K562 (cell line): Measurements from ENCODE around the gene GBX1. TPM values are rescaled to one million over a fixed set of nuclear protein-coding genes. Genes with fewer than 3 reads are reported as not detected.

Experiments
- ATF1 ChIP-seq, 2 experiments: fragments of 450-650 bp in 1 of 2; IDR thresholded peaks; 2 replicates each; pipeline ENCODE4 v1.6.1; 2016; ENCODE audit warnings: missing compliant biosample characterization in 1 of 2, missing genetic modification characterization in 1 of 2
- ATF7 ChIP-seq: fragments of 450-650 bp; IDR thresholded peaks from 2 replicates; pipeline ENCODE4 v1.7.1; 2014; ENCODE audit warnings: mild to moderate bottlenecking, moderate library complexity
- CBFA2T2 ChIP-seq: fragments of 450-650 bp; conservative IDR thresholded peaks from 2 replicates; pipeline ENCODE4 v1.6.1; 2017; ENCODE audit warnings: mild to moderate bottlenecking
- CREM ChIP-seq: IDR thresholded peaks from 2 replicates; pipeline ENCODE4 v1.6.1; 2014; ENCODE audit warnings: antibody characterized with exemption, low read depth
- FOXA3 ChIP-seq, 2 experiments: fragments of 450-650 bp in 1 of 2; sonication (generic) in 1 of 2; formaldehyde crosslinking; IDR thresholded peaks in 1 of 2; conservative IDR thresholded peaks in 1 of 2; 2 replicates each; pipeline versions ENCODE4 v1.4.0 to v1.8.0; 2020 to 2022; ENCODE audit warnings: mild to moderate bottlenecking in 2 of 2, missing genetic modification reagents in 1 of 2
- JUND ChIP-seq, 2 experiments: IDR thresholded peaks; 2 replicates in 1 of 2; 3 replicates in 1 of 2; pipeline ENCODE4 v1.6.1; 2011; ENCODE audit warnings: borderline replicate concordance in 2 of 2, low read depth in 2 of 2, low read length in 2 of 2, improper control_type of control experiment in 1 of 2, missing biosample characterization in 1 of 2, missing genetic modification characterization in 1 of 2, missing genetic modification reagents in 1 of 2
- KDM1A ChIP-seq, 2 experiments: fragments of 450-650 bp; IDR thresholded peaks; 2 replicates each; pipeline ENCODE4 v1.6.1; 2016; ENCODE audit warnings: mild to moderate bottlenecking in 2 of 2
- L3MBTL2 ChIP-seq: fragments of 450-650 bp; IDR thresholded peaks from 2 replicates; pipeline ENCODE4 v1.6.1; 2016; ENCODE audit warnings: mild to moderate bottlenecking, moderate library complexity
- LCOR ChIP-seq: sonication (generic); formaldehyde crosslinking; IDR thresholded peaks from 2 replicates; pipeline ENCODE4 v1.8.0; 2022; ENCODE audit warnings: mild to moderate bottlenecking, missing genetic modification reagents
- MTA1 ChIP-seq: fragments of 450-650 bp; IDR thresholded peaks from 2 replicates; pipeline ENCODE4 v1.6.1; 2017; ENCODE audit warnings: borderline replicate concordance
- MTA2 ChIP-seq: fragments of 450-650 bp; IDR thresholded peaks from 2 replicates; pipeline ENCODE4 v1.6.1; 2016; ENCODE audit warnings: low read depth
- NBN ChIP-seq: fragments of 450-650 bp; IDR thresholded peaks from 2 replicates; pipeline ENCODE4 v1.6.1; 2016; ENCODE audit warnings: low read depth, mild to moderate bottlenecking
- NFE2 ChIP-seq: IDR thresholded peaks from 2 replicates; pipeline ENCODE4 v1.6.1; 2014; ENCODE audit warnings: antibody characterized with exemption, low read depth
- NFIX ChIP-seq: fragments of 250-450 bp; sonication (Bioruptor Pico); IDR thresholded peaks from 2 replicates; pipeline ENCODE4 v1.4.0; 2020; ENCODE audit warnings: low read depth, mild to moderate bottlenecking, moderate library complexity
- PKNOX1 ChIP-seq: fragments of 450-650 bp; IDR thresholded peaks from 2 replicates; pipeline ENCODE4 v1.6.1; 2016
- POLR2AphosphoS5 ChIP-seq: IDR thresholded peaks from 2 replicates; pipeline ENCODE4 v1.6.1; 2011; ENCODE audit warnings: mild to moderate bottlenecking, low read depth, low read length, moderate library complexity; ENCODE audit not compliant: control insufficient read depth, insufficient read depth
- SMAD4 ChIP-seq: fragments of 250-450 bp; sonication (Bioruptor Pico); conservative IDR thresholded peaks from 2 replicates; pipeline ENCODE4 v1.8.0; 2021; ENCODE audit warnings: inconsistent platforms, mild to moderate bottlenecking, moderate library complexity
- SMARCA5 ChIP-seq: fragments of 450-650 bp; IDR thresholded peaks from 2 replicates; pipeline ENCODE4 v1.6.1; 2016
- TCF3 ChIP-seq: sonication (generic); formaldehyde crosslinking; IDR thresholded peaks from 2 replicates; pipeline ENCODE4 v1.4.0; 2020; ENCODE audit warnings: mild to moderate bottlenecking, missing genetic modification reagents
- TFAM ChIP-seq: fragments of 250-450 bp; sonication (Bioruptor Pico); conservative IDR thresholded peaks from 2 replicates; pipeline ENCODE4 v1.5.0; 2021; ENCODE audit warnings: mild to moderate bottlenecking, moderate library complexity
- ZNF436 ChIP-seq: fragments of 250-450, 450-650 bp; sonication (Bioruptor Pico); formaldehyde crosslinking; IDR thresholded peaks from 2 replicates; pipeline ENCODE4 v1.7.0; 2020; ENCODE audit warnings: mild to moderate bottlenecking
- ZNF551 ChIP-seq: fragments of 250-450 bp; sonication (Bioruptor Pico); IDR thresholded peaks from 2 replicates; pipeline ENCODE4 v1.5.0; 2021; ENCODE audit warnings: mild to moderate bottlenecking, moderate library complexity
- polyA plus RNA-seq, 8 experiments: library from polyadenylated mRNA; depleted of rRNA in 4 of 8; stranded (reverse) in 5 of 8; unstranded in 3 of 8; fragments of >200 nt; fragmentation: Nextera tagmentation in 2 of 8; fragmentation: Illumina TruSeq in 1 of 8; extraction: Ambion mirVana in 2 of 8; extraction: Trizol in 1 of 8; gene quantifications; 2 replicates each; pipeline versions ENCODE4 v1.2.1 to v1.2.3, GENCODE V29; 2011 to 2014; ENCODE audit warnings: inconsistent platforms in 1 of 8, missing spikeins in 1 of 8
- total RNA-seq, 7 experiments: library from RNA; depleted of rRNA in 6 of 7; stranded (reverse); fragments of >200 nt in 6 of 7; fragmentation: Illumina TruSeq in 2 of 7; extraction: Trizol in 2 of 7; gene quantifications; 2 replicates each; pipeline versions ENCODE4 v1.2.1 to v1.2.3, GENCODE V29; 2011 to 2021; ENCODE audit warnings: low replicate concordance in 1 of 7
- TF ChIP-seq, protein P1 (sequence below), 2 experiments: fragments of 200-800 bp in 1 of 2; sonication (Bioruptor generic) in 1 of 2; sonication (generic) in 1 of 2; formaldehyde crosslinking in 1 of 2; IDR thresholded peaks in 1 of 2; conservative IDR thresholded peaks in 1 of 2; 2 replicates each; pipeline versions ENCODE4 v1.5.0 to v1.6.1; 2016 to 2020; ENCODE audit warnings: missing compliant biosample characterization in 1 of 2, missing genetic modification characterization in 1 of 2, missing genetic modification reagents in 1 of 2
- TF ChIP-seq, protein P2 (sequence below), 2 experiments: fragments of 150-350 bp in 1 of 2; IDR thresholded peaks; 2 replicates each; pipeline ENCODE4 v1.6.1; 2012 to 2016; ENCODE audit warnings: low read depth in 2 of 2, low read length in 2 of 2, mild to moderate bottlenecking in 1 of 2, moderate library complexity in 1 of 2

The GBX1 gene
- total and polyA plus RNA-seq, 9 of the 15 experiments (the other 6 are each of a cell fraction or from before 2014, with no cell fraction given): not detected

DNA sequence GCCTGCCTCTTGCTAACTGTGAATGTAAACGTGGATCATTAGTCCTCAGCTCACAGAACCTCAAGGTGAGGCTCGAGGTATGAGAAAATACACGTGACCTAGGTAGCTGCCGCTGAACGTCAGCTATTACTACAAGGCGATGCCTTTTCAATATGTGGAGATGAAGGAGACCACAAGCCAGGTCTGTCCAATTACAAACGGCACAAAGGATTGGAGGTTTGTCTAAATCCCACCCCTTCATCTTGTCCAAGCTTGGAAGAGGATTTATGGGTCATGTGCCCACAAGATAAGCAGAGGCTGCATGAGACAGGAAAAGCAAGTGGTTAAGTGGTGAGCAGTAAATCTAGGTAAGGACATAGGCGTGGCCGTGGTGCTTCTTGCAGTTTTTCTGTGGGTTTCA, 39.4 kb upstream of the GBX1 start (continued):
- TF ChIP-seq TCF3 (CRISPR knock-in tag) (peak; percentile 86), NBN (peak; percentile 51; the same call in 1 of the 2 replicates), TFAM (no peak), CREM (peak; percentile 60), ATF1 (CRISPR knock-in tag; IDR thresholded peaks at IDR 0.05) (no peak), ATF1 (tag; IDR thresholded peaks at IDR 0.05) (no peak; the same call in 1 of the 2 replicates), JUND (IDR thresholded peaks at IDR 0.05; ENCODE audit: borderline replicate concordance, low read depth, low read length) (peak; percentile 55), JUND (tag; IDR thresholded peaks at IDR 0.05; ENCODE audit: borderline replicate concordance, low read depth, low read length) (no peak; the same call in 2 of the 3 replicates), L3MBTL2 (peak; percentile 74), POLR2AphosphoS5 (peak; percentile 72), ZNF551 (CRISPR knock-in tag) (no peak), CBFA2T2 (peak; percentile 80), PKNOX1 (peak; percentile 97), LCOR (peak; percentile 69; the same call in 1 of the 2 replicates), FOXA3 (CRISPR knock-in tag; conservative IDR thresholded peaks at IDR 0.05 in 1 of 2, IDR thresholded peaks at IDR 0.05 in 1 of 2) (no peak), NFIX (CRISPR knock-in tag) (no peak), ATF7 (peak; percentile 49), MTA2 (peak; percentile 62), SMAD4 (CRISPR knock-in tag) (0 out of 2 replicates have a peak, but pooled peaks have one; percentile 49), KDM1A (IDR thresholded peaks at IDR 0.05) (peak; percentile 97), ZNF436 (CRISPR knock-in tag) (no peak), MTA1 (peak; percentile 63; the same call in 1 of the 2 replicates), SMARCA5 (no peak), NFE2 (peak; percentile 70)
- TF ChIP-seq, protein P1, sequence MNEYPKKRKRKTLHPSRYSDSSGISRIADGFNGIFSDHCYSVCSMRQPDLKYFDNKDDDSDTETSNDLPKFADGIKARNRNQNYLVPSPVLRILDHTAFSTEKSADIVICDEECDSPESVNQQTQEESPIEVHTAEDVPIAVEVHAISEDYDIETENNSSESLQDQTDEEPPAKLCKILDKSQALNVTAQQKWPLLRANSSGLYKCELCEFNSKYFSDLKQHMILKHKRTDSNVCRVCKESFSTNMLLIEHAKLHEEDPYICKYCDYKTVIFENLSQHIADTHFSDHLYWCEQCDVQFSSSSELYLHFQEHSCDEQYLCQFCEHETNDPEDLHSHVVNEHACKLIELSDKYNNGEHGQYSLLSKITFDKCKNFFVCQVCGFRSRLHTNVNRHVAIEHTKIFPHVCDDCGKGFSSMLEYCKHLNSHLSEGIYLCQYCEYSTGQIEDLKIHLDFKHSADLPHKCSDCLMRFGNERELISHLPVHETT (CRISPR knock-in tag; conservative IDR thresholded peaks at IDR 0.05 in 1 of 2, IDR thresholded peaks at IDR 0.05 in 1 of 2): no peak
- TF ChIP-seq, protein P2, sequence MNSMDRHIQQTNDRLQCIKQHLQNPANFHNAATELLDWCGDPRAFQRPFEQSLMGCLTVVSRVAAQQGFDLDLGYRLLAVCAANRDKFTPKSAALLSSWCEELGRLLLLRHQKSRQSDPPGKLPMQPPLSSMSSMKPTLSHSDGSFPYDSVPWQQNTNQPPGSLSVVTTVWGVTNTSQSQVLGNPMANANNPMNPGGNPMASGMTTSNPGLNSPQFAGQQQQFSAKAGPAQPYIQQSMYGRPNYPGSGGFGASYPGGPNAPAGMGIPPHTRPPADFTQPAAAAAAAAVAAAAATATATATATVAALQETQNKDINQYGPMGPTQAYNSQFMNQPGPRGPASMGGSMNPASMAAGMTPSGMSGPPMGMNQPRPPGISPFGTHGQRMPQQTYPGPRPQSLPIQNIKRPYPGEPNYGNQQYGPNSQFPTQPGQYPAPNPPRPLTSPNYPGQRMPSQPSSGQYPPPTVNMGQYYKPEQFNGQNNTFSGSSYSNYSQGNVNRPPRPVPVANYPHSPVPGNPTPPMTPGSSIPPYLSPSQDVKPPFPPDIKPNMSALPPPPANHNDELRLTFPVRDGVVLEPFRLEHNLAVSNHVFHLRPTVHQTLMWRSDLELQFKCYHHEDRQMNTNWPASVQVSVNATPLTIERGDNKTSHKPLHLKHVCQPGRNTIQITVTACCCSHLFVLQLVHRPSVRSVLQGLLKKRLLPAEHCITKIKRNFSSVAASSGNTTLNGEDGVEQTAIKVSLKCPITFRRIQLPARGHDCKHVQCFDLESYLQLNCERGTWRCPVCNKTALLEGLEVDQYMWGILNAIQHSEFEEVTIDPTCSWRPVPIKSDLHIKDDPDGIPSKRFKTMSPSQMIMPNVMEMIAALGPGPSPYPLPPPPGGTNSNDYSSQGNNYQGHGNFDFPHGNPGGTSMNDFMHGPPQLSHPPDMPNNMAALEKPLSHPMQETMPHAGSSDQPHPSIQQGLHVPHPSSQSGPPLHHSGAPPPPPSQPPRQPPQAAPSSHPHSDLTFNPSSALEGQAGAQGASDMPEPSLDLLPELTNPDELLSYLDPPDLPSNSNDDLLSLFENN (IDR thresholded peaks at IDR 0.05; ENCODE audit: low read depth in 2 of 2, low read length in 2 of 2): peak in 1 of 2 experiments; percentile 65; a peak in 1 of 4 replicates
